ENCODE results near the gene MST1. TPM values are rescaled to one million over a fixed set of nuclear protein-coding genes. Genes with fewer than 3 reads are reported as not detected.

MST1 gene
- total RNA-seq, 1 donor from 2014 or later, result 5.5 TPM

DNA sequence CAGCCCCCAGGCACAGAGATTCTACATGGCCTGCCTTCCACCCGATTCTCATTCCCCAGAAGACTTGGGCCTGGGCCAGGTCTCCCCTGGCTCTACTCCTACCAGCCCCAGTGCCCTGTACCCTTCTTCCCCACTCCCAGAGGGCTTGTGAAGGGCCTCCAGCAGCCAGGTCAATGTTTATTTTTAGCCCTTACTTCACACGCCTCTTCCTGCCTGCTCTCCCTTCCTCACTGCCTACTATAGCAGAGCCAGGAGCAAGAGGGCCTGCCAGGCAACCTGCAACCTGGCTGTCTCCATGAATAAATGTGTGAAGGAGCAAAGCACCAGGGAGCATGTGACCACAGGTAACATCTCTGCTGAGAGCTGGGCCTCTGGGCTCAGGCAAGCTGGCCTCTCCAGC lies 41.5 kb downstream of the MST1 start:
- no peak overlapping the region for H3K4me3 ChIP-seq (ENCODE audit: low read depth, low read length)
- TF ChIP-seq, protein P1, sequence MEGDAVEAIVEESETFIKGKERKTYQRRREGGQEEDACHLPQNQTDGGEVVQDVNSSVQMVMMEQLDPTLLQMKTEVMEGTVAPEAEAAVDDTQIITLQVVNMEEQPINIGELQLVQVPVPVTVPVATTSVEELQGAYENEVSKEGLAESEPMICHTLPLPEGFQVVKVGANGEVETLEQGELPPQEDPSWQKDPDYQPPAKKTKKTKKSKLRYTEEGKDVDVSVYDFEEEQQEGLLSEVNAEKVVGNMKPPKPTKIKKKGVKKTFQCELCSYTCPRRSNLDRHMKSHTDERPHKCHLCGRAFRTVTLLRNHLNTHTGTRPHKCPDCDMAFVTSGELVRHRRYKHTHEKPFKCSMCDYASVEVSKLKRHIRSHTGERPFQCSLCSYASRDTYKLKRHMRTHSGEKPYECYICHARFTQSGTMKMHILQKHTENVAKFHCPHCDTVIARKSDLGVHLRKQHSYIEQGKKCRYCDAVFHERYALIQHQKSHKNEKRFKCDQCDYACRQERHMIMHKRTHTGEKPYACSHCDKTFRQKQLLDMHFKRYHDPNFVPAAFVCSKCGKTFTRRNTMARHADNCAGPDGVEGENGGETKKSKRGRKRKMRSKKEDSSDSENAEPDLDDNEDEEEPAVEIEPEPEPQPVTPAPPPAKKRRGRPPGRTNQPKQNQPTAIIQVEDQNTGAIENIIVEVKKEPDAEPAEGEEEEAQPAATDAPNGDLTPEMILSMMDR (conservative IDR thresholded peaks at IDR 0.05; ENCODE audit: low read depth, low read length), result no peak
- DNase-seq (ENCODE audit: low read depth), result no peak

DNA sequence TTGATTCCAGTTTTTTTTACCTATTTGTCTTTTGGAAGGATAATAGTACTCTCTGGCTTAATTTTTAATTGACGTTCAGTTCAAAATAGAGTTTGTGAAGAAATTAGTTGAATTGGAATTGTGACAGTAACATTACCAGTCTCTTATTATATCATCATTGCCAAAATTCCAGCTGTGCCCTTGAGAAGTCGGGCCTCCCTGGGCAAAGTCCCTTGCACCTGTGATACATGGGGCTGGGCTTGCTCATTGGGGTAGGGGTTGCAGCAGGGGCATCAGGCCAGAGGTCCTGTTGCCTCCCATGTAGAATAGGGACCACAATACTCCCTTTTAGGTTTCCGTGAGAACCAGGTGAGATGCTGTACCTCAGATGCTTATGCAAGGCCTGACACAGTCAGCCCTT lies 43.0 kb downstream of the MST1 start:
- no peak overlapping the region for H3K4me3 ChIP-seq (ENCODE audit: low read depth, low read length)
- DNase-seq (ENCODE audit: low read depth), result no peak
- TF ChIP-seq, protein P1 (conservative IDR thresholded peaks at IDR 0.05; ENCODE audit: low read depth, low read length), result no peak

DNA sequence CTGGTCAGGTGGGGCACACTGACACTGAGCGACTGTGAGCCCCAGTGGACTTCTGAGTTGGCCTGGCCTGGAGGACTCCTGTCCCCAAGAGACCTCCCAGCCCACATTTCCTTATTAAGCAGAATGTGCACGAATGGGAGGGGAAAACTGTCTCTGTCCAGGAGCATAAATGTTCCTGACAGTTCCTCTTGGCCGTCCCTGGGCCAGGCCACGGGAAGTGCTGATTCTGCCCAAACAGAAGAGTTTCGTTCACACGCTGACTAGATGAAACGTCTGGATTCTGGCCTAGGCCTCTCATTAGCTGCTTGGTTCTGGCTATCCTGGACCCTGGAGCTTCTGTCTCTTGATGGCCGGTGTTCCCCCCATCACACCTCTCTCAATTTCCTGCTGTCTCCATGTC lies 44.6 kb downstream of the MST1 start:
- DNase-seq (ENCODE audit: low read depth), result no peak
- no peak overlapping the region for H3K4me3 ChIP-seq (ENCODE audit: low read depth, low read length)
- TF ChIP-seq, protein P1 (conservative IDR thresholded peaks at IDR 0.05; ENCODE audit: low read depth, low read length), result no peak

DNA sequence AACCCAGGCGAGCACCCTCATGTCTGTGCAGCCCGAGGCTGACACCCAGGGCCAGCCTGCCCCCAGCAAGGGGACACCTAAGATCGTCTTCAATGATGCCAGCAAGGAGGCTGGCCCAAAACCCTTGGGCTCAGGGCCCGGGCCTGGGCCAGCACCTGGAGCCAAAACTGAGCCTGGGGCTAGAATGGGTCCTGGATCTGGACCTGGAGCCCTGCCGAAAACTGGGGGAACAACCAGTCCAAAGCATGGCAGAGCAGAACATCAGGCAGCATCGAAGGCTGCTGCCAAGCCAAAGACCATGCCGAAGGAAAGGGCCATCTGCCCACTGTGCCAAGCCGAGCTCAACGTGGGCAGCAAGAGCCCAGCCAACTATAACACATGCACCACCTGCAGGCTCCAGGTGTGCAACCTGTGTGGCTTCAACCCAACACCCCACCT lies 46.5 kb downstream of the MST1 start:
- TF ChIP-seq, protein P1 (conservative IDR thresholded peaks at IDR 0.05; ENCODE audit: low read depth, low read length), result no peak
- DNase-seq (ENCODE audit: low read depth), result no peak
- H3K4me3 ChIP-seq (ENCODE audit: low read depth, low read length), result no peak overlapping the region

DNA sequence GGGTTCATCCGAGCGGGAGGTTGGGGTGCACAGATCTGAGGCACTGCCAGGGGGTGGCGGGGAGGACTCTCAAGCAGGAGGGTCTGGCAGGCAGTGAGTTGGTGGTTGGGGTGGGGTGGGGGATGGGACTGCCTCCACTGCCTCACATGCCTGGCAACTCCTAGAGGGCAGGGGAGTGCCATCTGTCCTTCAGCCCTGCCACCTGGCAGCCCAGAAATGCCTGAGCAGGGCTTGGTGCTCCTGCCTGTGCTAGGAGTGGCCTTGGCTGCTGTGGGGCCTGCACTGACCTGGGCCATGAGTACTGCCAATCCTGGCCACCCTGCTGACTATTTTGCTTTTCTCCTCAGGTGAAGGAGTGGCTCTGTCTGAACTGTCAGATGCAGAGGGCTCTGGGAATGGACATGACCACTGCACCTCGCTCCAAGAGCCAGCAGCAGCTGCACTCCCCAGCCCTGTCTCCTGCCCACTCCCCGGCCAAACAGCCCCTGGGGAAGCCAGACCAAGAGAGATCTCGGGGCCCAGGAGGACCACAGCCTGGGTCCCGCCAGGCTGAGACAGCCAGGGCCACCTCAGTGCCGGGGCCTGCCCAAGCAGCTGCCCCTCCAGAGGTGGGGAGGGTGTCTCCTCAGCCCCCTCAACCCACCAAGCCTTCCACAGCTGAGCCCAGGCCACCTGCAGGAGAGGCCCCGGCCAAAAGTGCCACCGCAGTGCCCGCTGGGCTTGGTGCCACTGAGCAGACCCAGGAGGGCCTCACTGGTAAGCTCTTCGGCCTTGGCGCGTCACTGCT lies 47.2 kb downstream of the MST1 start:
- TF ChIP-seq, protein P1 (conservative IDR thresholded peaks at IDR 0.05; ENCODE audit: low read depth, low read length), result no peak
- DNase-seq (ENCODE audit: low read depth), result no peak
- H3K4me3 ChIP-seq (ENCODE audit: low read depth, low read length), result no peak overlapping the region

DNA sequence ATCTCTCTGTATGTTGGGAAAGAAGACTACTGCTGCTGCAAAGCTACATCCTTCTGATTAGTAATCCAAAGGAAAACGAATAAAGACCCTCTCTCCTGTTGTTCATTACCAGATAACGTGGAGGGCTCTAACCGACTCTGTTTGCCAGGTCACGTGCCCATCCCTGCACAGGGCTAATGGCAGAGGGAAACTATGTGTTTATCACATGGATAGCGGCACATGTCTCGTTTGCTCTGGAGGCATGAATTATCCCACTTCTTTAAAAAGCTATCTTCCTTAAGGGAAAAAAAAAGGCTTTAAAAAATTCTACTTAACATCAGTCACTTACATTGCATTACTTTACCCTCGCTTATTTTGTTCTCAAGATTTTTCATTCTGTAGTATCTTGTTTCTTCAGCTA lies 48.0 kb downstream of the MST1 start:
- H3K4me3 ChIP-seq (ENCODE audit: low read depth, low read length), result no peak overlapping the region
- DNase-seq (ENCODE audit: low read depth), result no peak
- TF ChIP-seq, protein P1 (conservative IDR thresholded peaks at IDR 0.05; ENCODE audit: low read depth, low read length), result no peak

DNA sequence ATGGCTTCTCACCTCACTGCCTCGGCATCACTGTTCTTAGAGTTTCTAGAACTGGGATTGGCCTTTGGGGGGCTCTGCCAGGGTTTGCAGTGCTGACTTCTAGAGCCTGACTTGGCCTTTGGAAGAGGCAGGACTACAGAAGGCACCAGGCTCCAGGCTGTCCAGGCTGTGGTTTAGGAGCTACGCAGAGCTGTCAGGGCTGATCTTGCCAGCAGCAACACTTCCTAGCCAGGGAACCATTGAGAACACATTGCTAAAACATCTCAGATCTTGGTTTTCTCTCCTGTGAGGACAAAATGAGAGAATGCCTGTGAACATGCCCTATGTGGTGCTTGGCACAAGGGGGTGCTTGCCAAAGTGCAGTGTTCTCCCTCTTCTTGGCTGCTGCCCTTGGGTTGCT lies 49.7 kb downstream of the MST1 start:
- H3K4me3 ChIP-seq (ENCODE audit: low read depth, low read length), result no peak overlapping the region
- no peak for DNase-seq (ENCODE audit: low read depth)
- TF ChIP-seq, protein P1 (conservative IDR thresholded peaks at IDR 0.05; ENCODE audit: low read depth, low read length), result no peak
